PC-9 (cell line): ENCODE results near the gene MORF4L1.

Experiments
- CTCF ChIP-seq: fragments of 200-600 bp; sonication (generic); conservative IDR thresholded peaks from 2 replicates; pipeline ENCODE4 v1.6.1; 2017; ENCODE audit warnings: mixed run types, antibody characterized with exemption, mild to moderate bottlenecking, moderate library complexity
- EZH2 ChIP-seq: fragments of 200-600 bp; sonication (generic); IDR thresholded peaks from 2 replicates; pipeline ENCODE4 v1.8.0; 2017; ENCODE audit warnings: antibody characterized with exemption, low read depth

- TF ChIP-seq CTCF (no peak), EZH2 (no peak)
Measured at GRCh38 chr15:78932258-78932808, 59.6 kb downstream of the MORF4L1 start.
